Lower lobe of right lung (tissue), 2 donors: ENCODE data around the gene CFAP100. TPM values are rescaled to one million over a fixed set of nuclear protein-coding genes. Genes with fewer than 3 reads are reported as not detected.
A peak's percentile ranks its signal among the peaks of the same experiment; 100 is the strongest.

Experiments
- ATAC-seq, 2 donors: fragments of 200-7000 bp; cut with Tn5 transposase; one replicate each; pipeline ENCODE4 v1.9.1; 2020 to 2022; ENCODE audit warnings: mild to moderate bottlenecking in 2 of 2, moderate library complexity in 2 of 2
- DNase-seq: peaks from one replicate; pipeline ENCODE4 v3.0.0-alpha.2; 2020
- H3K27ac ChIP-seq: fragments of 200-600 bp; one replicate; pipeline ENCODE4 v1.8.0; 2022
- H3K27me3 ChIP-seq: fragments of 200-600 bp; one replicate; pipeline ENCODE4 v1.8.0; 2022; ENCODE audit warnings: low read depth
- H3K36me3 ChIP-seq: fragments of 200-600 bp; one replicate; pipeline ENCODE4 v1.8.0; 2022; ENCODE audit warnings: mild to moderate bottlenecking
- H3K4me1 ChIP-seq: fragments of 200-600 bp; one replicate; pipeline ENCODE4 v1.8.0; 2022
- H3K4me3 ChIP-seq: fragments of 200-600 bp; one replicate; pipeline ENCODE4 v1.8.0; 2022; ENCODE audit warnings: mild to moderate bottlenecking
- H3K9me3 ChIP-seq: fragments of 200-600 bp; one replicate; pipeline ENCODE4 v1.8.0; 2022
- CTCF ChIP-seq: fragments of 200-600 bp; IDR thresholded peaks from one replicate; pipeline ENCODE4 v1.8.0; 2022; ENCODE audit warnings: antibody characterized with exemption, mild to moderate bottlenecking
- intact Hi-C: fragments of 100-400 bp; cut with DNase I; formaldehyde crosslinking; loops from one replicate; pipeline ENCODE4 v1.11.0; 2022
- total RNA-seq: library from RNA; stranded (reverse); fragmentation: NEBNext Ultra II Directional; extraction: Animal tissue kit (Norgen Biotek cat#: 25700); gene quantifications from one replicate; pipeline ENCODE4 v1.2.1, GENCODE V29; 2021
- donor health status: DM: no; HTN: yes; CAD: no; lungs with severe emphysema.

The CFAP100 gene
- total RNA-seq, 1 donor from 2014 or later, result 21.5 TPM

GRCh38 chr3:126419151-126419703 lies 24.5 kb downstream of the CFAP100 start:
- H3K27ac ChIP-seq, result no peak overlapping the region
- no peaks in the 10 kb centered on the region for H3K36me3 ChIP-seq
- ATAC-seq (no peak), DNase-seq (no peak)
- no peak for TF ChIP-seq CTCF
- H3K4me3 ChIP-seq, result no peak overlapping the region
- no peaks in the 10 kb centered on the region for H3K4me1 ChIP-seq
- H3K9me3 ChIP-seq, result no peaks in the 10 kb centered on the region
- intact Hi-C loops, result no loop called here
- H3K27me3 ChIP-seq, result peaks cover 43% of the 10 kb centered on the region

GRCh38 chr3:126419886-126420786 lies 25.4 kb downstream of the CFAP100 start:
- intact Hi-C loops, result no loop called here
- ATAC-seq, result no peak
- Histone ChIP-seq H3K27ac (no peak overlapping the region), H3K4me3 (no peak overlapping the region), H3K27me3 (peaks cover 36% of the 10 kb centered on the region), H3K36me3 (no peaks in the 10 kb centered on the region), H3K4me1 (no peaks in the 10 kb centered on the region), H3K9me3 (no peaks in the 10 kb centered on the region)
- no peak for TF ChIP-seq CTCF
- no peak for DNase-seq

- Histone ChIP-seq H3K27me3 (peaks cover 22% of the 10 kb centered on the region), H3K27ac (no peak overlapping the region), H3K4me3 (no peak overlapping the region), H3K4me1 (no peaks in the 10 kb centered on the region), H3K36me3 (no peaks in the 10 kb centered on the region), H3K9me3 (peaks cover 12% of the 10 kb centered on the region)
- no peak for DNase-seq
- no peak for ATAC-seq
- TF ChIP-seq CTCF, result no peak
- intact Hi-C loops, result no loop called here
Observed at GRCh38 chr3:126421573-126422119, 26.9 kb downstream of the CFAP100 start.

GRCh38 chr3:126422121-126422520 lies 27.4 kb downstream of the CFAP100 start:
- H3K4me3 ChIP-seq, result no peak overlapping the region
- ATAC-seq (no peak), DNase-seq (no peak)
- H3K36me3 ChIP-seq, result no peaks in the 10 kb centered on the region
- intact Hi-C loops, result no loop called here
- TF ChIP-seq CTCF, result no peak
- H3K27me3 ChIP-seq, result peaks cover 18% of the 10 kb centered on the region
- no peak overlapping the region for H3K27ac ChIP-seq
- no peaks in the 10 kb centered on the region for H3K4me1 ChIP-seq
- peaks cover 17% of the 10 kb centered on the region for H3K9me3 ChIP-seq

- Histone ChIP-seq H3K4me1 (no peaks in the 10 kb centered on the region), H3K27me3 (peaks cover 12% of the 10 kb centered on the region), H3K4me3 (no peak overlapping the region), H3K9me3 (peaks cover 21% of the 10 kb centered on the region), H3K27ac (no peak overlapping the region), H3K36me3 (no peaks in the 10 kb centered on the region)
- intact Hi-C loops, result no loop called here
- ATAC-seq (no peak), DNase-seq (peak; percentile 35)
- no peak for TF ChIP-seq CTCF
Observed at GRCh38 chr3:126422571-126423091, 27.9 kb downstream of the CFAP100 start.
